Aorta (tissue), 5 donors: ENCODE measurements around the gene CLIP3. TPM values are rescaled to one million over a fixed set of nuclear protein-coding genes. Genes with fewer than 3 reads are reported as not detected.

Source experiments
- ATAC-seq: fragments of 200-7000 bp; cut with Tn5 transposase; one replicate; pipeline ENCODE4 v1.9.1; 2022; ENCODE audit warnings: moderate library complexity; ENCODE audit not compliant: low FRiP score
- DNase-seq, 2 donors: peaks; one replicate each; pipeline ENCODE4 v3.0.0-alpha.2; 2020
- H3K27ac ChIP-seq, 2 donors: one replicate each; pipeline ENCODE4 v1.5.1; 2013; ENCODE audit warnings: low read length in 2 of 2, mild to moderate bottlenecking in 2 of 2, moderate library complexity in 2 of 2, control low read depth in 1 of 2, inconsistent platforms in 1 of 2, low read depth in 1 of 2
- H3K27me3 ChIP-seq, 2 donors: one replicate each; pipeline ENCODE4 v1.6.1; 2013; ENCODE audit warnings: control low read depth in 1 of 2, low read length in 1 of 2, mild to moderate bottlenecking in 1 of 2, moderate library complexity in 1 of 2; ENCODE audit not compliant: insufficient read depth in 2 of 2, control insufficient read depth in 1 of 2
- H3K36me3 ChIP-seq, 2 donors: one replicate each; pipeline ENCODE4 v1.6.1; 2013; ENCODE audit warnings: control low read depth in 1 of 2, low read length in 1 of 2, mild to moderate bottlenecking in 1 of 2; ENCODE audit not compliant: insufficient read depth in 2 of 2, control insufficient read depth in 1 of 2
- H3K4me1 ChIP-seq, 2 donors: one replicate each; pipeline ENCODE4 v1.6.1; 2013; ENCODE audit warnings: low read length in 2 of 2, control low read depth in 1 of 2, mild to moderate bottlenecking in 1 of 2, moderate library complexity in 1 of 2; ENCODE audit not compliant: insufficient read depth in 2 of 2, control insufficient read depth in 1 of 2
- H3K4me3 ChIP-seq, 2 donors: one replicate each; pipeline ENCODE4 v1.5.1; 2013; ENCODE audit warnings: low read length in 2 of 2, control low read depth in 1 of 2, mild to moderate bottlenecking in 1 of 2
- H3K9me3 ChIP-seq: one replicate; pipeline ENCODE4 v1.6.1; 2013; ENCODE audit warnings: mild to moderate bottlenecking, low read length; ENCODE audit not compliant: control insufficient read depth
- WGBS, 2 donors: extraction: QIAGEN DNeasy Blood & Tissue Kit; methylation state at CpG; one replicate each; pipeline ENCODE4 v1.1.7; 2013; 5-methylcytosine and 5-hydroxymethylcytosine counted together
- intact Hi-C, 2 donors: fragments of 100-400 bp; cut with DNase I; formaldehyde crosslinking; loops; one replicate each; pipeline versions ENCODE4 v1.14.2 to v1.15.0; 2022
- polyA plus RNA-seq, 2 donors: library from polyadenylated mRNA; stranded (reverse); fragments of 200-250 nt; gene quantifications; one replicate each; pipeline ENCODE4 v1.2.3, GENCODE V29; 2013
- total RNA-seq, 2 donors: library from RNA; stranded (reverse); fragmentation: NEBNext Ultra II Directional; extraction: Animal tissue kit (Norgen Biotek cat#: 25700); gene quantifications; one replicate each; pipeline ENCODE4 v1.2.1, GENCODE V29; 2021
- donor health status: healthy with polysubstance abuse.
- donor health status: Bipolar disorder and iron deficiency.
- donor health status: DM: no; HTN: no; CAD: no.
- donor health status: DM: no; HTN: no; CAD: no.
- donor health status: DM: yes; HTN: yes; CAD: no.

CLIP3 gene
- total and polyA plus RNA-seq, 4 donors: 8.9 to 37.1 (median 28.7) TPM

- intact Hi-C loops: no loop called here
- ATAC-seq (no peak), DNase-seq (no peak)
- Histone ChIP-seq H3K4me3 (no peak overlapping the region), H3K27me3 (no peaks in the 10 kb centered on the region), H3K27ac (no peak overlapping the region), H3K9me3 (no peaks in the 10 kb centered on the region), H3K36me3 (peaks cover 0 to 2% of the 10 kb centered on the region in 2 donors), H3K4me1 (no peaks in the 10 kb centered on the region)
- WGBS, 2 donors: 89 to 92% methylated on average over 6 of the region's 6 CpGs
These were observed 1.4 kb downstream of the CLIP3 start for GRCh38 chr19:36031308-36031707.

DNA sequence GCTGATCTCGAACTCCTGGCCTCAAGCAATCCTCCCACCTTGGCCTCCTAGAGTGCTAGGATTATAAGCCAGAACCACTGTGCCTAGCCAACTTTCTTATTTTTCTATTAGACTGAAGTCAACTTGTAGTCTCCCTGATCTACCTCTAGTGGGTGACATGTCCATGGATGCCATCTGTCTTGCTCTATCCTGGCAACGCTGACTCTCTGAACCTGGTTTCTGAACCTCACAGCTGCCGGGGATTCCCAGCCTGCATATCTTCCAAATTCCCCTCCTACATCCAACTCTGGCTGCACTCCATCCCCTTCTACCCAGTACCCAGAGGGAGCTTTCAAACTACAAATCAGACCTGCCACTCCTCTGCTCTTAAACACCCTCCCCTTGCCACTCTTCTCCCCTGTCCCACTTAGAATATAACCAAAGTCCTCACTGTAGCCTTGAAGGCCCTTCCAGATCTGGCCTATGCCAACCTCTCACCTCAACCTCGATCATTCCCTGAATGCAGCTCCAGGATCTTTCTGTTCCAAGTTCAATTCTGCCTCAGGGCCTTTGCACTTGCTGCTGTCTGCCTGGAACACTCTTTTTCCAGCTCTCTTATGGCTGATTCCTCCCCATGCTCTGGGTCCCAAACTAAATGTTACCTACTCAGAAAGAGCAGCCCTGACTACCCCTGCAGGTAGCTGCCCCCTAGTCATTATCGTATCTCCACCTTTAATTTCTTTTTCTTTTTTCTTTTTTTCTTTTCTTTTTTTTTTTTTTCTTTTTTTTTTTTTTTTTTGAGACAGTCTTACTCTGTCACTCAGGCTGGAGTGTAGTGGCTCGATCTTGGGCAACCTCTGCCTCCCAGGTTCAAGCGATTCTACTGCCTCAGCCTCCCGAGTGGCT lies 2.2 kb downstream of the CLIP3 start:
- Histone ChIP-seq H3K4me3 (no peak overlapping the region), H3K9me3 (no peaks in the 10 kb centered on the region), H3K27me3 (no peaks in the 10 kb centered on the region), H3K4me1 (no peaks in the 10 kb centered on the region), H3K36me3 (peaks cover 0 to 2% of the 10 kb centered on the region in 2 donors), H3K27ac (no peak overlapping the region)
- ATAC-seq (no peak), DNase-seq (no peak)
- 84 to 90% methylated on average over 8 of the region's 8 CpGs for WGBS, 2 donors
- intact Hi-C loops: no loop called here

DNA sequence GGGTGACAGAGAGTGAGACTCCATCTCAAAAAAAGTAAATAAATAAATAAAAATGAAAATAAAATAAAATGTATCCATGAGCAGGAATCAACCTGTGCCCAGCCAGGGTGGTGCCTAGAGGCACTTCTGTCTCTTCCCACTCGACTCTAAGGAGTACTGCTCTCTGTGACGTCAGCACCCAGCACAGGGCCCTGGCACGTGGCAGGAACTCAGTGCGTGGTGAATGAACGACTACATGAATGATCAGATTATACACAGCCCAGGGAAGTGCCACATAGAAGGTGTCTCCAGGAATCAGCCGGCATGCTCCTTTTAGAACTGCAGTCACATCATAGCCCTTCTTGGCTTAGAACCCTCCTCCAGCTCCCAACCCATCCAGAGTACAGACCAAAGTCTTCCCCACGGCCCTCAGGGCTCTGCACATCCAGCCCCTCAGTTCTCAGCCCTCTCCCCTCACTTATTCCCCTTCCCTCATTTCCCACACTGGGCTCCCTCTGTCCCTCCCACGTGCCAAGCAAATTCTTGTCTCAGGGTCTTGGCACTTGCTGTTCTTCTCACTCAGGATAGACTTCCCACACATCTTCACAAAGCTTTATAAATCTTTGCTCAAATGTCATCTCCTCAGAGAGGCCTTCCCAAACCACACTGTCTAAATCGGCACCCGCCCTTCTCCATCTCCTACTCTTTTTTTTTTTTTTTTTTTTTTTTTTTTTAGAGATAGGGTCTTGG lies 4.2 kb downstream of the CLIP3 start:
- no peaks in the 10 kb centered on the region for H3K27me3 ChIP-seq
- H3K9me3 ChIP-seq: no peaks in the 10 kb centered on the region
- peaks cover 0 to 2% of the 10 kb centered on the region in 2 donors for H3K36me3 ChIP-seq
- ATAC-seq: no peak
- intact Hi-C loops: no loop called here
- H3K4me3 ChIP-seq: no peak overlapping the region
- 77 to 79% methylated on average over 10 of the region's 10 CpGs for WGBS, 2 donors
- no peaks in the 10 kb centered on the region for H3K4me1 ChIP-seq
- H3K27ac ChIP-seq: no peak overlapping the region
- DNase-seq: no peak

GRCh38 chr19:36027696-36028095 lies 5.0 kb downstream of the CLIP3 start:
- DNase-seq (no peak), ATAC-seq (no peak)
- Histone ChIP-seq H3K27ac (no peak overlapping the region), H3K36me3 (peaks cover 0 to 2% of the 10 kb centered on the region in 2 donors), H3K27me3 (no peaks in the 10 kb centered on the region), H3K4me3 (no peak overlapping the region), H3K9me3 (no peaks in the 10 kb centered on the region), H3K4me1 (no peaks in the 10 kb centered on the region)
- 95% methylated on average over 6 of the region's 6 CpGs for WGBS, 2 donors
- intact Hi-C loops: no loop called here

GRCh38 chr19:36026091-36026876 lies 6.4 kb downstream of the CLIP3 start:
- no peaks in the 10 kb centered on the region for H3K9me3 ChIP-seq
- H3K36me3 ChIP-seq: peaks cover 0 to 2% of the 10 kb centered on the region in 2 donors
- H3K27ac ChIP-seq: no peak overlapping the region
- no peak for DNase-seq
- H3K27me3 ChIP-seq: no peaks in the 10 kb centered on the region
- intact Hi-C loops: no loop called here
- no peak for ATAC-seq
- no peak overlapping the region for H3K4me3 ChIP-seq
- H3K4me1 ChIP-seq: no peaks in the 10 kb centered on the region
- WGBS, 2 donors: 93 to 94% methylated on average over 43 to 49 of the region's 49 CpGs

DNA sequence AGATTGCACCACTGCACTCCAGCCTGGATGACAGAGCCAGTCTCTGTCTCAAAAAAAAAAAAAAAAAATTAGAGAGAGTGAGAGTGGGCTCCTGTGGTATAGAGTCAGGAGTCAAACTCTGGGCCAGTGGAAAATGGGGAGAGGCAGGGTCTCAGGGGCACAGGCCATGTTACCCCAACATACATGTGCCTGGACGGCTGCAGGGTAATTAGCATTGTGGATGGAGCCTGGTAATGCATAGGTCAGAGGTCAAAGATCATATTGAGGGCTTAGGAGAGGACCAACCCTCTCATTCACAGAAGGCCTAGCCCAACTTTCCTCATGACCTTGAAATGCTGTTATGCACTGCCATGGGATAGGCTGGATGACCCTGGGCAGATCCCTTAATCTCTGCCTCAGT lies 7.1 kb downstream of the CLIP3 start:
- no peak overlapping the region for H3K4me3 ChIP-seq
- peaks cover 0 to 2% of the 10 kb centered on the region in 2 donors for H3K36me3 ChIP-seq
- no peaks in the 10 kb centered on the region for H3K9me3 ChIP-seq
- no peaks in the 10 kb centered on the region for H3K4me1 ChIP-seq
- H3K27ac ChIP-seq: no peak overlapping the region
- 53 to 69% methylated on average over 1 of the region's 1 CpG for WGBS, 2 donors
- no peak for DNase-seq
- no peaks in the 10 kb centered on the region for H3K27me3 ChIP-seq
- ATAC-seq: no peak
- intact Hi-C loops: no loop called here

DNA sequence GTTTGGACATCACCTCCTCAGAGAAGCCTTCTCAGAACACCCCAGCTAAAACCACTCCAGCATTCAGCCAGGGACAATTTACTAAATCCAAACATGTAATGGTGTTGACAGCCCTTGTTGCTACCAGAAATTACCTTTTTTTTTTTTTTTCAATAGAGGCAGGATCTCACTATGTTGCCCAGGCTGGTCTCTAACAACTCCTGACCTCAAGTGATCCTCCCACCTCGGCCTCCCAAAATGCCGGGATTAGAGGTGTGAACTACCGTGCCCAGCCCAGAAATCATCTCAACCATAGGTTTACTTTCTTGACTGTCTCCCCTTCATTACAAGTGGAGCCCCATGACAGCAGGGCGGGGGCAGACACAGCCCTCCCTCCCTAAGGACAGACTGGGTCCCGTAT lies 9.2 kb downstream of the CLIP3 start:
- H3K36me3 ChIP-seq: peaks cover 0 to 5% of the 10 kb centered on the region in 2 donors
- WGBS, 2 donors: 88 to 90% methylated on average over 5 of the region's 5 CpGs
- ATAC-seq: no peak

GRCh38 chr19:36019061-36019670 lies 13.5 kb downstream of the CLIP3 start:
- no peaks in the 10 kb centered on the region for H3K9me3 ChIP-seq
- peaks cover 0 to 3% of the 10 kb centered on the region in 2 donors for H3K36me3 ChIP-seq
- no peak overlapping the region for H3K27ac ChIP-seq
- DNase-seq (no peak), ATAC-seq (no peak)
- no peak overlapping the region for H3K4me3 ChIP-seq
- no peaks in the 10 kb centered on the region for H3K4me1 ChIP-seq
- no peaks in the 10 kb centered on the region for H3K27me3 ChIP-seq
- WGBS, 2 donors: 89 to 92% methylated on average over 22 of the region's 22 CpGs
- intact Hi-C loops: no loop called here

More for the DNA sequence above, 9.2 kb downstream of the CLIP3 start:
- Histone ChIP-seq H3K27ac (no peak overlapping the region), H3K4me3 (no peak overlapping the region), H3K4me1 (no peaks in the 10 kb centered on the region), H3K27me3 (no peaks in the 10 kb centered on the region), H3K9me3 (no peaks in the 10 kb centered on the region)
- DNase-seq: no peak
- intact Hi-C loops: no loop called here
